ENCODE results near the gene TMUB2. TPM values are rescaled to one million over a fixed set of nuclear protein-coding genes. Genes with fewer than 3 reads are reported as not detected.
A peak's percentile ranks its signal among the peaks of the same experiment; 100 is the strongest.

TMUB2 gene
- total and polyA plus RNA-seq, 9 of the 15 experiments (the other 6 are each of a cell fraction or from before 2014, with no cell fraction given) = 4.1 to 29.8 (median 16.3) TPM

GRCh38 chr17:44213403-44214229, 26.8 kb downstream of the TMUB2 start (continued):
- TF ChIP-seq ELK3 (CRISPR knock-in tag; IDR thresholded peaks at IDR 0.05) = no peak
- peak; percentile 69; the same call in 1 of the 2 replicates for TF ChIP-seq OTX1 (CRISPR knock-in tag; IDR thresholded peaks at IDR 0.05)
- no peak for TF ChIP-seq NONO (IDR thresholded peaks at IDR 0.05; ENCODE audit: low read depth in 2 of 2, low read length in 1 of 2)
- no peak for TF ChIP-seq RBBP5 (IDR thresholded peaks at IDR 0.05; ENCODE audit: borderline replicate concordance, insufficient read depth, low read length, poor library complexity, severe bottlenecking)
- no peak for TF ChIP-seq PCBP1 (IDR thresholded peaks at IDR 0.05; ENCODE audit: low read depth, low read length, poor library complexity, severe bottlenecking)
- TF ChIP-seq EWSR1 (IDR thresholded peaks at IDR 0.05; ENCODE audit: borderline replicate concordance, low read depth, partially characterized antibody) = no peak
- TF ChIP-seq BCOR (IDR thresholded peaks at IDR 0.05) = no peak
- TF ChIP-seq CHD1 (IDR thresholded peaks at IDR 0.05; ENCODE audit: low read length) = no peak
- TF ChIP-seq ZBTB33 (CRISPR knock-in tag; IDR thresholded peaks at IDR 0.05) = peak; percentile 74
- TF ChIP-seq ZNF280B (CRISPR knock-in tag; IDR thresholded peaks at IDR 0.05) = no peak
- TF ChIP-seq MCM7 (IDR thresholded peaks at IDR 0.05) = no peak
- peak; percentile 87 for TF ChIP-seq ELF4 (CRISPR knock-in tag; IDR thresholded peaks at IDR 0.05)
- no peak for TF ChIP-seq TCFL5 (CRISPR knock-in tag; conservative IDR thresholded peaks at IDR 0.05)
- no peak for TF ChIP-seq DACH1 (IDR thresholded peaks at IDR 0.05; ENCODE audit: partially characterized antibody)
- no peak for TF ChIP-seq ZNF217 (CRISPR knock-in tag; IDR thresholded peaks at IDR 0.05)
- TF ChIP-seq PTTG1 (tag; IDR thresholded peaks at IDR 0.05; ENCODE audit: low read depth) = no peak
- TF ChIP-seq KLF6 (CRISPR knock-in tag; IDR thresholded peaks at IDR 0.05; ENCODE audit: borderline replicate concordance) = no peak
- TF ChIP-seq HBP1 (CRISPR knock-in tag; IDR thresholded peaks at IDR 0.05) = peak; percentile 96
- TF ChIP-seq IRF2 (CRISPR knock-in tag; IDR thresholded peaks at IDR 0.05) = no peak
- TF ChIP-seq CBFB (CRISPR knock-in tag; IDR thresholded peaks at IDR 0.05) = no peak
- no peak for TF ChIP-seq ZNF41 (CRISPR knock-in tag; conservative IDR thresholded peaks at IDR 0.05)
- no peak for TF ChIP-seq ZBTB8A (IDR thresholded peaks at IDR 0.05; ENCODE audit: partially characterized antibody)

Data from K562 (cell line).